VCaP (cell line): ENCODE results near the gene SURF1.

Experiments
- H3K27ac ChIP-seq: fragments of 450-650 bp; 2 replicates; pipeline ENCODE4 v1.5.1; 2017
- TF ChIP-seq, protein P1 (sequence below): fragments of 450-650 bp; conservative IDR thresholded peaks from 2 replicates; pipeline ENCODE4 v1.5.1; 2017; ENCODE audit warnings: mild to moderate bottlenecking, moderate library complexity

SURF1 gene

DNA sequence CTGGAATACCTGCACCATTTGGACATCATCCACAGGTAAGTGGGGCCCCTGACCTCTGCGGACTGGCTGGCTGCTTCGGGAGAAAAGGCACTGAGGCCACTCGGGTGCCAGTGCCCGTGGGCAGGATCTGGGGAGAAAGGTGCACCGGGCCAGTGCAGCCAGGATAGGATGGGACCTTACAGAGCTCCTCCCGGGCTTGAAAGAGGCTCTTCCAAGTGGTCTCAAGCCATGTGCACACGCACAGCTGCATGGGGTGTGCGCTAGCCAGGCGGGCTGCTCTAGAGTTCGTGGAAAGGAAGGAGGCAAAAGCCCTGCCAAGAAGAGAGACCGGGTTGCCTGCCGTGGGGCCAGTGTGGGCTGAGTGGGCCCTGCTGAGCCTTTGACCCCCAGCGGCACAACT is 33.3 kb upstream of the SURF1 start:
- TF ChIP-seq, protein P1, sequence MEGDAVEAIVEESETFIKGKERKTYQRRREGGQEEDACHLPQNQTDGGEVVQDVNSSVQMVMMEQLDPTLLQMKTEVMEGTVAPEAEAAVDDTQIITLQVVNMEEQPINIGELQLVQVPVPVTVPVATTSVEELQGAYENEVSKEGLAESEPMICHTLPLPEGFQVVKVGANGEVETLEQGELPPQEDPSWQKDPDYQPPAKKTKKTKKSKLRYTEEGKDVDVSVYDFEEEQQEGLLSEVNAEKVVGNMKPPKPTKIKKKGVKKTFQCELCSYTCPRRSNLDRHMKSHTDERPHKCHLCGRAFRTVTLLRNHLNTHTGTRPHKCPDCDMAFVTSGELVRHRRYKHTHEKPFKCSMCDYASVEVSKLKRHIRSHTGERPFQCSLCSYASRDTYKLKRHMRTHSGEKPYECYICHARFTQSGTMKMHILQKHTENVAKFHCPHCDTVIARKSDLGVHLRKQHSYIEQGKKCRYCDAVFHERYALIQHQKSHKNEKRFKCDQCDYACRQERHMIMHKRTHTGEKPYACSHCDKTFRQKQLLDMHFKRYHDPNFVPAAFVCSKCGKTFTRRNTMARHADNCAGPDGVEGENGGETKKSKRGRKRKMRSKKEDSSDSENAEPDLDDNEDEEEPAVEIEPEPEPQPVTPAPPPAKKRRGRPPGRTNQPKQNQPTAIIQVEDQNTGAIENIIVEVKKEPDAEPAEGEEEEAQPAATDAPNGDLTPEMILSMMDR, result no peak
- no peak overlapping the region for H3K27ac ChIP-seq

DNA sequence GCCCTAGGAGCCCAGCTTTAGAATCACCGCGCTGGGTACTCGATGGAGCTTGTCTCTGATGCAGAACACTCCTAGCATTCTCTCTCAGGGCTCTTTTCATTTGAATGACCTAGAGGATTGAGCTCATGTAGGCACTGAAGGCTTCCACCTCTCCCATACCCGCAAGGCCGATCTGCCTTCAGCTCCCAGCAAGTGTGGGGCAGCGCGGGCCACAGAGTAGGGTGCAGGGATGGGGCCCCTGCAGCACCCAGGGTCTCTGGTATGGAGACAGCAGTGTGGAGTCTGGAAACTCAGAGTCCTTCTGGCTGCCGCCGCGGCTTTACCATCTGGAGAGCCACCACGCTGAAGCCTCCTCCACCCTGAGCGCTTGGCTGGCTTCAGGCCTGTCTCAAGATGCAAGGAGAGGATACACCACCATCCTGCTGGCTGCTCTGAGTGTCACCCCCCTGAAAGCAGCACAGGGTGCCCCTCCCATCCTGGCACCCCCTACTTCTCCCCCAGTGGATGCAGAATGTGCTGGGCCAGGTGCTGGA is 32.8 kb upstream of the SURF1 start:
- TF ChIP-seq, protein P1, result no peak
- no peak overlapping the region for H3K27ac ChIP-seq

DNA sequence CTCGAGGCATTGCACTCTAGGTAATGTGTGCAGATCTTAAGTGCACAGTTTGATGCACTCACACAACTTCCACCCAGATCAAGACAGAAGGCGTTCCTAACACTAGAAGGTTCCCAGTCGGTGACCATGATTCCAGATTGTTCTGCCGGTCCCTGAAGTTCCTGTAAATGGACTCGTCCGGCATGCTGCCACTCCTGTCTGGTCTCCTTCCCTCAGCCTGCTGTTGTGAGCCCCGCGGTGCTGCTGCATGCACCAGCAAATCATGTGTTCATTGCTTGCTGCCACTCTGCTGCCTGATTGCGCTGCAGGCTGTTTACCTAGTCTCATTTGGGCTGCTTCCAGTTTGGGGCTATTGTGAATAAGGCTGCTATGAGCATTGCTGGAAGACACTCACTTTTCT is 31.4 kb upstream of the SURF1 start:
- TF ChIP-seq, protein P1, result no peak
- H3K27ac ChIP-seq, result peak overlapping the region; percentile 45

DNA sequence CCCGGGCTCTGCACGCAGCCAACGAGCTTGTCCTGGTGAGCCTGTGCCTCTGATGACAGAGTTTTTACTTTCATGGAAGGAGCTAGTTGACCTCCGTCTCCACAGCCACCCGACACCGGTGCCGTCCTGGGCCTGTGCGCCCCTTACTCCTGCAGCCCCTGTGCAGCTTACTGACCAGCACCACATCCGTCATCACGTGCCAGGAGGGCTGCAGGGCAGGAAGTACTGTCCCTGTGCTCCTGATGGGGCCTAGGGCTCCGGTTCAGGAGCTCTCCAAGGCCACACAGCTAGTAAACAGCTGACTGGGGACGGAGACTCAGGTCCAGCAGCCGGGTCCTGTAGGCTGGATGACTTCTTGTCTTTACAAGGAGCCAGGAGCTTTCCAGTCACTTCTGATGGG is 30.1 kb upstream of the SURF1 start:
- TF ChIP-seq, protein P1, result no peak
- H3K27ac ChIP-seq, result no peak overlapping the region

DNA sequence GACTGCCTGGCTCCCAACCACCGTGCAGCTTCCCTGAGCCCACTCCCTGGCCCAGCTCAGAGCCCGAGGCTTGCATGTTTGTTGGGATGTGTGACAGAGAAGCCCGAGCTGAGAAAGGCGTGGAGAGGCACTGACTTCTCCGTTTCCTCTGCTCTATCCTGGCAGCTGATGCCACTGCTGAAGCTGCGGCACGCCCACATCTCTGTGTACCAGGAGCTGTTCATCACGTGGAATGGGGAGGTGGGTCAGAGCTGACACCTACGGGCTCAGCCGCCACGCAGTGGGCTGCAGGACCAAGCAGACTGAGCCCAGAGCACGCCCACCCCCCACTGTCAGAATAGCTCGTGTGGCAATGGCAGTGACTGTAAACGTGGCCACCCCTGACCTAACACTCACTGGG is 29.2 kb upstream of the SURF1 start:
- TF ChIP-seq, protein P1, result no peak
- H3K27ac ChIP-seq, result no peak overlapping the region

DNA sequence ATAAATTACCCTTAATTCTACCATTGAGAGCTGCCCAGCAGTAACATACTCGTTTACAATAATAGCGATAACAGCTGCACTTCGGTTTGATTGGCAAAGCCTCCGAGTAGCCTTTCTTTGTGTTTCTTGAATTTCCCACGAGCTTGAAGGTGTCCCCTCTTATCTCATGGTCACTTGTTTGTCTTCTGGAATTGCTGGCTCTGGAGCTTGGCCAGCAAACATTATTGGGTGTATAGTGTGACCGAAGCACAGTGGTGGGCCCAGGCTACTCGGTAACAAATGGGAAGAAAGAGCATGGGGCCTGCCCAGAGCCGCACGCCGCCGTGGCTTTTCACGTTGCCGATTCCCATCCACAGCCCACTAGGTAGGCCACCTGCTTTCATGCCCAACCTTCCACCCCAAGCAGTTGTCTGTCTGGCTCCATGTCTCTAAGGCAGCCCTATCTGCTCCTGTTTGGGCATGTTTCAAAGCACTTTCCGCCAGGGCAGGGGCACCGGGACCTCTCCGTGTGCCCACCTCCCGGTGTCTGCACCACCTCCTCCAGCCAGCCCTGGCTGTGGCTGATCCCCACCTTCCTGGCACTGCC is 28.5 kb upstream of the SURF1 start:
- H3K27ac ChIP-seq, result no peak overlapping the region
- TF ChIP-seq, protein P1, result no peak

DNA sequence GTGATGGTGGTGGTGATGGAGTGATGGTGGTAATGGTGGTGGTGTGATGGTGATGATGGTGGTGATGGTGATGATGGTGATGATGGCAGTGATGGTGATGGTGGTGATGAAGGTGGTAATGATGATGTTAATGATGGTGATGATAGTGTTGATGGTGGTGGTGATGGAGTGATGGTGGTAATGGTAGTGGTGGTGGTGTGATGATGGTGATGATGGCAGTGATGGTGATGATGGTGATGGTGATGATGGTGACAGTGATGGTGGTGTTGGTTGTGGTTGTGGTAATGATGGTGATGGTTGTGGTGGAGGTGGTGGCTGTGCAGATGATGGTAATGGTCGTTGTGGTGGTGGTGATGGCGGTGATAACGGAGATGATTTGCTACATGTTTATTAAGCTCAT is 27.2 kb upstream of the SURF1 start:
- no peak overlapping the region for H3K27ac ChIP-seq
- TF ChIP-seq, protein P1, result no peak
